Activated CD4-positive, alpha-beta memory T cell treated with anti-CD3 and anti-CD28 coated beads, Interleukin-2, amount 10 ng/mL, durations not matched to agents 7 days and 5 days (primary cell): ENCODE results near the gene SIL1. TPM values are rescaled to one million over a fixed set of nuclear protein-coding genes. Genes with fewer than 3 reads are reported as not detected.
"Not testable (repeated sequence)": the region's sequence is repeated elsewhere in the genome, so short reads cannot be mapped to it uniquely, and the experiment has no call there.

Source experiments
- CTCF ChIA-PET: fragments of 350-600 bp; sonication (Branson Sonifier 250); formaldehyde crosslinking; loops from one replicate; lab custom pipeline; 2021; ENCODE audit warnings: antibody characterized with exemption, inconsistent platforms; lab: Charles Lee
- POLR2A ChIA-PET: fragments of 350-600 bp; sonication (Branson Sonifier 250); formaldehyde crosslinking; loops from one replicate; lab custom pipeline; 2021; ENCODE audit warnings: antibody characterized with exemption; lab: Charles Lee
- DNase-seq: peaks from one replicate; pipeline ENCODE4 v3.0.0-alpha.2; 2020
- H3K27ac Mint-ChIP-seq: one replicate; pipeline ENCODE4 v1.8.0; 2021; ENCODE audit warnings: mild to moderate bottlenecking, mixed read lengths
- H3K27me3 Mint-ChIP-seq: one replicate; pipeline ENCODE4 v1.8.0; 2021; ENCODE audit warnings: mixed read lengths
- H3K36me3 Mint-ChIP-seq: one replicate; pipeline ENCODE4 v1.8.0; 2021; ENCODE audit warnings: low read depth, mixed read lengths
- H3K4me1 Mint-ChIP-seq: one replicate; pipeline ENCODE4 v1.8.0; 2021; ENCODE audit warnings: mixed read lengths
- H3K4me3 Mint-ChIP-seq: one replicate; pipeline ENCODE4 v1.8.0; 2021; ENCODE audit warnings: mild to moderate bottlenecking, mixed read lengths
- H3K9me3 Mint-ChIP-seq: one replicate; pipeline ENCODE4 v1.8.0; 2021; ENCODE audit warnings: mixed read lengths
- total RNA-seq, 2 experiments: library from RNA; stranded (reverse); gene quantifications; one replicate each; pipeline ENCODE4 v1.2.3, GENCODE V29; 2021

Gene SIL1
- total RNA-seq, 2 experiments from 2014 or later: 23.1 to 39.7 TPM

GRCh38 chr5:139057045-139057939, 140.9 kb downstream of the SIL1 start:
- H3K4me3 Mint-ChIP-seq, H3K27me3 Mint-ChIP-seq, H3K4me1 Mint-ChIP-seq, H3K27ac Mint-ChIP-seq, H3K9me3 Mint-ChIP-seq, CTCF ChIA-PET, DNase-seq, POLR2A ChIA-PET, H3K36me3 Mint-ChIP-seq: not testable (repeated sequence)

GRCh38 chr5:139052975-139053374, 145.2 kb downstream of the SIL1 start:
- ChIA-PET CTCF (no interaction called here), POLR2A (no interaction called here)
- no peak overlapping the region for H3K27ac Mint-ChIP-seq
- no peak overlapping the region for H3K4me3 Mint-ChIP-seq
- no peaks in the 10 kb centered on the region for H3K4me1 Mint-ChIP-seq
- H3K36me3 Mint-ChIP-seq: no peaks in the 10 kb centered on the region
- H3K9me3 Mint-ChIP-seq: no peaks in the 10 kb centered on the region
- H3K27me3 Mint-ChIP-seq: no peaks in the 10 kb centered on the region
- DNase-seq: no peak

- H3K27me3 Mint-ChIP-seq: no peaks in the 10 kb centered on the region
- DNase-seq: no peak
- no peaks in the 10 kb centered on the region for H3K4me1 Mint-ChIP-seq
- CTCF ChIA-PET: no interaction called here
- POLR2A ChIA-PET: no interaction called here
- no peaks in the 10 kb centered on the region for H3K9me3 Mint-ChIP-seq
- H3K36me3 Mint-ChIP-seq: no peaks in the 10 kb centered on the region
- H3K27ac Mint-ChIP-seq: no peak overlapping the region
- H3K4me3 Mint-ChIP-seq: no peak overlapping the region
Observed at GRCh38 chr5:139051392-139051791, 146.8 kb downstream of the SIL1 start.

GRCh38 chr5:139050432-139050831, 147.7 kb downstream of the SIL1 start:
- Mint-ChIP-seq H3K4me3 (no peak overlapping the region), H3K36me3 (no peaks in the 10 kb centered on the region), H3K4me1 (no peaks in the 10 kb centered on the region), H3K27me3 (no peaks in the 10 kb centered on the region), H3K9me3 (no peaks in the 10 kb centered on the region), H3K27ac (no peak overlapping the region)
- no peak for DNase-seq
- ChIA-PET CTCF (no interaction called here), POLR2A (no interaction called here)

GRCh38 chr5:139049780-139050179, 148.4 kb downstream of the SIL1 start:
- no peak overlapping the region for H3K27ac Mint-ChIP-seq
- H3K4me3 Mint-ChIP-seq: no peak overlapping the region
- H3K27me3 Mint-ChIP-seq: no peaks in the 10 kb centered on the region
- no peaks in the 10 kb centered on the region for H3K4me1 Mint-ChIP-seq
- ChIA-PET CTCF (no interaction called here), POLR2A (no interaction called here)
- H3K36me3 Mint-ChIP-seq: no peaks in the 10 kb centered on the region
- no peak for DNase-seq
- no peaks in the 10 kb centered on the region for H3K9me3 Mint-ChIP-seq

DNA sequence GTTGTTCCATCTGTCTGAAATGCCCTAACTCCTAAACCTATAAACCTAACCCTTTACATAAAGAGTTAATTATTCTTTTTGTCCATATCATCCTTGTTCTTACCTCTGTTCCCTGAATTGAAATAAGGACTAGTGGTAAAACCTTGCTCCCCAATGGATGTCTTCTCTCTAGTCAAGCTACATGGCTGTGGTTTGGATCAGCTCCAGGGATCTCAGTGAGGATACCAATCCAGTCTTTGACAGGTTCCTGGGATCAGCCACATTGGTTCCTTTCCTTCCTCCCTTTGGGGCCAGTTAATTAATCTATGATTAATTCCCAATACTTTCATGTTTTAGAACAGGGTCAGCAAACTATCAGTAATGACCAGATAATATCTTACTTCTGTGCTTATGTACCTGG, 151.6 kb downstream of the SIL1 start:
- H3K4me3 Mint-ChIP-seq: no peak overlapping the region
- CTCF ChIA-PET: no interaction called here
- no peaks in the 10 kb centered on the region for H3K9me3 Mint-ChIP-seq
- POLR2A ChIA-PET: no interaction called here
- H3K36me3 Mint-ChIP-seq: no peaks in the 10 kb centered on the region
- DNase-seq: no peak
- no peak overlapping the region for H3K27ac Mint-ChIP-seq
- no peaks in the 10 kb centered on the region for H3K27me3 Mint-ChIP-seq
- no peaks in the 10 kb centered on the region for H3K4me1 Mint-ChIP-seq

GRCh38 chr5:139043157-139043905, 154.8 kb downstream of the SIL1 start:
- no peak for DNase-seq
- H3K27me3 Mint-ChIP-seq: no peaks in the 10 kb centered on the region
- no peak overlapping the region for H3K4me3 Mint-ChIP-seq
- H3K4me1 Mint-ChIP-seq: no peaks in the 10 kb centered on the region
- H3K27ac Mint-ChIP-seq: no peak overlapping the region
- no peaks in the 10 kb centered on the region for H3K9me3 Mint-ChIP-seq
- H3K36me3 Mint-ChIP-seq: no peaks in the 10 kb centered on the region
- ChIA-PET POLR2A (no interaction called here), CTCF (no interaction called here)

- Mint-ChIP-seq H3K27me3 (no peaks in the 10 kb centered on the region), H3K4me1 (no peaks in the 10 kb centered on the region), H3K36me3 (peaks cover 12% of the 10 kb centered on the region), H3K4me3 (no peak overlapping the region), H3K27ac (no peak overlapping the region), H3K9me3 (peaks cover 13% of the 10 kb centered on the region)
- DNase-seq: no peak
- CTCF ChIA-PET: interaction anchor here (1.3 kb wide), 1 partner anchor 250 kb away, joined by 3 read pairs; no protein-coding TSS in a partner anchor
- POLR2A ChIA-PET: no interaction called here
Observed at GRCh38 chr5:139040081-139040480, 158.1 kb downstream of the SIL1 start.

DNA sequence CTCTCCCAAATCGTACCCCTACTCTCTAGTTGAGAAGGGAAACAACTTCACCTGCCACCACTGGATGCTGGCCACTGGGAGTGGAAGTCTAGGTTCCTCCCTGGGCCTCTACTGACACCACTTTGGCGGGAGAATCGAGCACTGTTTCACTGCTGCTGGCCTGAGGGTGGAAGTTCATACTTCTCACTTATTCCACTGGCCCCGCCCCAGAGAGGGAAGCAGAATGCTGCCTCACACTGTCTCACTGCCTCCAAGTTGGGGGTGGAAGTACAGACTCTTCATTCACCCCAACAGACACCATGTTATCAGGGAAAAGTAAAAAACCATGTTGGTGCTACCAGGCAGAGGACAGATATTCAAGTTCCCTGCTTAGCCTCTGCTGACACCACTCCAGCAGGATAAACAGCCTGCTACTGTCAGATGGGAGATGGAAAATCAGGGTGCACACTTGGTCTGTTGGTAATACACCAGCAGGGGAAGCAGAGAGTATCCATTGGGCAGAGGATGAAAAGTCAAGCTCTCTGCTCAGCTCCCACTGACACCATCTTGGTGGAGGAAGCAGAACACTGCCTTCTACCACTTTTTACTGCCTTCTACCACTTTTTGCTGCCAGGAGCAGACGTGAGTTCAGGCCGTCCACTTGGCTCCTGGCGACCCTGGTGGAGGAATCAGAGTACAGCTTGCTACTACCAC, 159.4 kb downstream of the SIL1 start:
- H3K9me3 Mint-ChIP-seq: peaks cover 13% of the 10 kb centered on the region
- no peak overlapping the region for H3K27ac Mint-ChIP-seq
- no peak for DNase-seq
- no peaks in the 10 kb centered on the region for H3K4me1 Mint-ChIP-seq
- H3K4me3 Mint-ChIP-seq: no peak overlapping the region
- no peaks in the 10 kb centered on the region for H3K27me3 Mint-ChIP-seq
- peaks cover 12% of the 10 kb centered on the region for H3K36me3 Mint-ChIP-seq
- ChIA-PET POLR2A (no interaction called here), CTCF (no interaction called here)

DNA sequence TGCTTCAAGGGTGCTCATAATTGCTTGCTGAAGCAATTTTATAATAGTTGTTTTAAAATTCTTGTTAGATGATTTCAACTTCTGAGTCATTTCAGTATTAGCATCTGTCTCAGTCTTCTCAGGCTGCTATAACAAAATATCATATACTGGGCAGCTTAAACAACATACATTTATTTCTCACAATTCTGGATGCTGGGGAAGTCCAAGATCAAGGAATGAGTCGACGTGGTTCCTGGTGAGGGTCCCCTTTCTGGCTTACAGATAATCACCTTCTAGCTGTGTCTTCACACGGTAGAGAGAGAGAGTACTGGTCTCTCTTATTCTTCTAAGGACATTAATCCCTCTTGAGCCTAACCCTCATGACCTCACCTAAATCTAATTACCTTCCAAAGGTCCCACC, 160.4 kb downstream of the SIL1 start:
- Mint-ChIP-seq H3K4me1 (no peaks in the 10 kb centered on the region), H3K36me3 (peaks cover 12% of the 10 kb centered on the region), H3K4me3 (no peak overlapping the region), H3K27me3 (no peaks in the 10 kb centered on the region), H3K9me3 (peaks cover 13% of the 10 kb centered on the region), H3K27ac (no peak overlapping the region)
- ChIA-PET CTCF (no interaction called here), POLR2A (no interaction called here)
- DNase-seq: no peak

- CTCF ChIA-PET, POLR2A ChIA-PET, DNase-seq, H3K27me3 Mint-ChIP-seq, H3K27ac Mint-ChIP-seq, H3K4me1 Mint-ChIP-seq, H3K4me3 Mint-ChIP-seq: not testable (repeated sequence)
- H3K9me3 Mint-ChIP-seq: peaks cover 15% of the 10 kb centered on the region
- peaks cover 12% of the 10 kb centered on the region for H3K36me3 Mint-ChIP-seq
Observed at GRCh38 chr5:139036332-139036731, 161.8 kb downstream of the SIL1 start.

- Mint-ChIP-seq H3K4me1 (peaks cover 8% of the 10 kb centered on the region), H3K27me3 (no peaks in the 10 kb centered on the region), H3K36me3 (peaks cover 5% of the 10 kb centered on the region), H3K4me3 (no peak overlapping the region), H3K27ac (no peak overlapping the region), H3K9me3 (peaks cover 2% of the 10 kb centered on the region)
- ChIA-PET CTCF (no interaction called here), POLR2A (no interaction called here)
- DNase-seq: no peak
Observed at GRCh38 chr5:139027150-139027549, 171.0 kb downstream of the SIL1 start.

- ChIA-PET CTCF (no interaction called here), POLR2A (no interaction called here)
- no peaks in the 10 kb centered on the region for H3K27me3 Mint-ChIP-seq
- no peak for DNase-seq
- H3K9me3 Mint-ChIP-seq: no peaks in the 10 kb centered on the region
- no peak overlapping the region for H3K27ac Mint-ChIP-seq
- peaks cover 5% of the 10 kb centered on the region for H3K36me3 Mint-ChIP-seq
- no peak overlapping the region for H3K4me3 Mint-ChIP-seq
- peaks cover 8% of the 10 kb centered on the region for H3K4me1 Mint-ChIP-seq
Observed at GRCh38 chr5:139025651-139026050, 172.5 kb downstream of the SIL1 start.
